NCI-H748 (cell line): ENCODE results near the gene NPC1.

Experiments
- DNase-seq: peaks from one replicate; lab custom pipeline; 2025; ENCODE audit not compliant: unreplicated experiment; lab: John Stamatoyannopoulos, UW

NPC1 gene

GRCh38 chr18:23550898-23551297 is 35.4 kb downstream of the NPC1 start:
- no peak for DNase-seq

- DNase-seq, result no peak
Measured at GRCh38 chr18:23548719-23549118, 37.6 kb downstream of the NPC1 start.

- no peak for DNase-seq
Measured at GRCh38 chr18:23548275-23548674, 38.0 kb downstream of the NPC1 start.

GRCh38 chr18:23547846-23548245 is 38.5 kb downstream of the NPC1 start:
- DNase-seq, result no peak

- no peak for DNase-seq
Measured at GRCh38 chr18:23547306-23547705, 39.0 kb downstream of the NPC1 start.

GRCh38 chr18:23545247-23545789 is 41.0 kb downstream of the NPC1 start:
- no peak for DNase-seq

- no peak for DNase-seq
Measured at GRCh38 chr18:23542461-23542860, 43.8 kb downstream of the NPC1 start.

- DNase-seq, result no peak
Measured at GRCh38 chr18:23541349-23542093, 44.8 kb downstream of the NPC1 start.

- DNase-seq, result no peak
Measured at GRCh38 chr18:23540867-23541266, 45.4 kb downstream of the NPC1 start.

- DNase-seq, result no peak
Measured at GRCh38 chr18:23539911-23540525, 46.3 kb downstream of the NPC1 start.

- DNase-seq, result no peak
Measured at GRCh38 chr18:23539296-23539695, 47.0 kb downstream of the NPC1 start.

GRCh38 chr18:23538870-23539269 is 47.4 kb downstream of the NPC1 start:
- no peak for DNase-seq

GRCh38 chr18:23538001-23538400 is 48.3 kb downstream of the NPC1 start:
- DNase-seq, result no peak

GRCh38 chr18:23537274-23537673 is 49.0 kb downstream of the NPC1 start:
- DNase-seq, result no peak

- no peak for DNase-seq
Measured at GRCh38 chr18:23536204-23536603, 50.1 kb downstream of the NPC1 start.

GRCh38 chr18:23534276-23534675 is 52.0 kb downstream of the NPC1 start:
- DNase-seq, result no peak

GRCh38 chr18:23532848-23533247 is 53.5 kb downstream of the NPC1 start:
- DNase-seq, result no peak

- no peak for DNase-seq
Measured at GRCh38 chr18:23531912-23532311, 54.4 kb downstream of the NPC1 start.

GRCh38 chr18:23530195-23530594 is 56.1 kb downstream of the NPC1 start:
- no peak for DNase-seq

- no peak for DNase-seq
Measured at GRCh38 chr18:23529604-23530003, 56.7 kb downstream of the NPC1 start.

GRCh38 chr18:23528580-23529472 is 57.5 kb downstream of the NPC1 start:
- DNase-seq, result no peak
